Activated CD8-positive, alpha-beta memory T cell treated with anti-CD3 and anti-CD28 coated beads, Interleukin-2, amount 50 U/mL, for 24 hours (primary cell): ENCODE measurements around the gene GAPVD1.
A peak's percentile ranks its signal among the peaks of the same experiment; 100 is the strongest.
"Not testable (repeated sequence)": the region's sequence is repeated elsewhere in the genome, so short reads cannot be mapped to it uniquely, and the experiment has no call there.

Experiments
- DNase-seq: peaks from one replicate; pipeline ENCODE4 v3.0.0-alpha.2; 2020; ENCODE audit errors: extremely low read depth

GAPVD1 gene

DNA sequence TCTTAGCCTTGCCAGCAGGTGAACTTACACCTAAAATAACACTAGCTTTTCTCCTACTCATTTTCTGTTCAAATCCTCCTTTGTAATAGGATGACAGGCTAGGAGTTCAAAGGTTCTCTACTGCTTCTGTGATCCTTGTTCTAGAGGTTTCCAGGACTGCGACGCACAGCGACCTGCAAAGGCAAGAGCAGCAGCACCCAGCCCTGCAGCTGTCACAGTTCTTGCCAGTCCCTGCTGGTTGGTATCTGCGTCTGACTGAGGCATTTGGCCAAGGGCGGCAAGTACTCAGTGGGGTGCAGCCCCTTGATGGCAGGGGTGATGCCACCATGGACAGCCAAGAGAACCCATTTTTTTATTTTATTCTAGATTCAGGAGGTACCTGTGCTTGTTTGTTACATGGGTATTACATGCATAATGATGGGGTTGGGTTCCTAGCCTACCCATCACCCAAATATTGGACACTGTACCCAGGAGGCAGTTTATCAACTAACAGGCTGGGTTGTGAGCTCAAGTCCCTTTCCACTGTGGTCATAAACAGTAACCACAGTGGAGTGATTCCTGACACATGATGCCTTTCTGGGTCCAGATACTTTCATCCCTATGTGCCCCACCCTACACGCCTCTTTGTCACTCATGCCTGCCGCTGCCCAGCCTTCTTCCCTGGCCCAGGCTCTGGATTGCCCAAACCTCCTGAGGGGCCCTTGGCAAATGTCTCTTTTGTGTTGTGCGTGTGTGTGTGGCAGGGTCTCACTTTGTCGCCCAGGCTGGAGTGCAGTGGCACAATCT lies 111.0 kb downstream of the GAPVD1 start:
- no peak for DNase-seq

DNA sequence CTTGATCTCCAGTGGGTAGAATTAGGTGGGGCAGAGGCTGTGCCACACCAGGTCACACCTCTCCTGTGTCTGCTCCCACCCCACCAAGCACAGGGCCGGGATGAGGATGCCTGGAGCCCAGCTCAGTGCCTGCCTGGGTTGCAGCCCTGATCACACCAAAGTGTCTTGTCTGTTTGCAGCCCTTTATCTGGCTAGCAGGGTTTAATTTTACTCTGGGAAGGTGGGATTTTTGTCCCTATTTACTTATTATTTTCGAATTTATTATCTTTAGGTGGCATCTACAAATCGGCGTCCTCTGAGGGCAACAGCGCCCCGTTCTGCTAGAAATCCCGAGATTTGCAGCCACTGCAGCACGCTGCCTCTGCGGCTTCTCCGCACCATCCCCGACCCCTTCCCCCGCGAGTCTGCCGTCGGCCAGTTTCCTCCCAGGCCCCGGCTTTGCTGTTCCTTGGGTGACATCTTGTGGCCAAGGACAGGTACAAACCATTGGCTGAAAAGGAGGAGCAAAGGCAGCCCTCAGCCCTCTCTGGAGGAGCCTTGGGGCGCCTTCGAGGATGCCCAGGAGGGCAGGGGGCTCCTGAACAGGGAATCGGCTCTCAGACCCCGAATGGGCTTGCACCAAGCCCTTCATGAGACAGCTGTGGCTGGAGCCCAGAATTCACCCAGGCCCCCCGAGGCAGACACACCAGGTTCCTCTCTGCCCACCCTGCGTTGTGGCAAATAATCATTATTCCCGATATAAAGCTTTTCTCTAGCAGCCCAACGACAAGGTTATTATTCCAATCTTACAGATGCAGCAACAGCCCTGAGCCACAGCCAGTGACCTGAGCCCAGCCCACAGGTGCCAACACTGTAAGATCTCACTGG lies 113.0 kb downstream of the GAPVD1 start:
- DNase-seq: peak; percentile 17

DNA sequence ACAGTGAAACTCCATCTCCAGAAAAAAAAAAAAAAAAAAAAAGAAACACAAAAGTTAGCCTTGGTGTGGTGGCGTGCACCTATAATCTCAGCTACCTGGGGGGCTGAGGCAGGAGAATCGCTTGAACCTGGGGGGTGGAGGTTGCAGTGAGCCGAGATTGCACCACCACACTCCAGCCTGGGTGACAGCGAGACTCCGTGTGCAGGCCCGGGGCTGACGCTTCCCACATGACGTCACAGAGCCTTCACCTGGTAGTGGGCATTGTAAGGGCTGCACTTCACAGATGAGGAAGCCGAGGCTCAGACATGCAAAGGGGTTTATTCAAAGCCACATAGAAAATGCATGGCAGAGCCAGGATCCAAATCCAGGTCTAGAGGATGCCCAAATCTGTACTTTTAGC lies 114.2 kb downstream of the GAPVD1 start:
- DNase-seq: no peak

DNA sequence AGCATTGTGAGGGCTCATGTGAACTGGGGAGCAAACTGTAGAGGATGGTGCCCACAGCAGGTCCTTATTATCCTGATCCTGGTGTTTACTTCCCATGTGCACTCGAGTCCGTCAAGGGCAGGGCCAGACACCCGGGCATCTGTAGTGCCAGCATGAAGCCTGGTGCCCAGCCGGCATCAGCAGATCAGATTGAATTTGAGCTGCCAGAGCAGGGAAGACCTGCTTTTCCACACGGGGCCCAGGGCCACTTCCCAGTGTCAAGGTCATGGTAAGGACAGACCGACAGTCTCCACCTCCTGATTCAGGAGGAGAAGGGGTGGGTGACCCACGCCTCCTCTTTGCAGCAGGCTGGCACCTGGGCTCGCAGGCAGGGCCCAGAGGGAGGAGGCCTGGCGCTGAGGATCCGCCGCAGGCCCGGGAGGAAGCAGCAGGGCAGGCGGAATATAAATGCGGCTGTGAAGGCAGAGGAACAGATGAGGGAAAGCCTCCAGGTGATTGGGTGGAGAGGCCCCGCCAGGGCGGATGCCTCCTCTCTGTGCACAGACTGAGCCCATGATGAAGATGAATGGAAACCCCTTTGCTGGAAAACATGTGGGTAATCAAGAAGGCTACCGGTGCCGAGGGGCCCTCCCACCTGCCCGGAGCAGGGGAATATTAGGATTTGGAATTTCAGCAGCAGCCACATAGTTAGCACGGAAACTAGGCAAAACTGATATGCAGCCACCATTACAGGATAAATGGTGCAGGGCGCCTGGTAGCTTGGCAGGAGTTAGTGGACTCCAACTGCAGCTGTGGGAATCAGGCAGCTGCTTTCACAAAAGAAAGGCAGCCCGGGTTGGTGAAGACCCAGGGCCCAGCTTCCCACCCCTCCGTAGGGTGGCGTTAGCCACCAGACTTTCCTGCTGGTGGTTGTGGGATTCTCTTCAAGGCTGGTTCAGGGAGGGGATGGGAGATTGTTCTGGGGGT lies 114.9 kb downstream of the GAPVD1 start:
- no peak for DNase-seq

DNA sequence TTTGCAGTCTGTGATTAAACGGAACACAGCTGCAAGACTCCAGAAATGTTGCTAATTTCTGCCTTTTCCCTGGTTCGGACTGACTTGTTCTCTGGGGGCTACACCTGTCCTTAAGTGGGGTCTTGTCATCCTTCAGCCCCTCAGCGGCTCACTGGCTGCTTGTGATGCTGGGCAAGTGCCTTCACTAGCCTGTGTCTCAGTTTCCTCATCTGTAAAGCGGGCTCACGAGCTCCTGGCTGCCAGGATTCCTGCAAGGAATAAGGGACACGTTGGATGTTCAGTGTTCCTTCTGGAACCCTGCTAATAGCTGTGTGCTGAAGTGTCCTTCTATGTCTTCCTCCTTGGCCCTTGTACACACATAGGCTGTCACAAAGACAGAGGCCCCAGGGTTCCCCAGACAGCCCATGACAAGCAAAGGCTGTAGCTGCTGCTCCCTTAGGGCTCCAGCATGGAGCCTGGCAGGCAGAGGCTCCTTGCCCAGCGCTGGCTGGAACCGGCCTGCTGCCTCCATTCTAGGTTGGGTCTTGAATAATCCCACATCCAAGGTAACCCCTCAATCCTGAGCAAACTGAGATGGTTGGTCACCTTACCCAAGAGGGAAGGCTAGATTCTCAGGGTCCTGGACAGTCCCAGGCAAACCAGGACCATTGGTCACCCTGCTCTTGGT lies 116.1 kb downstream of the GAPVD1 start:
- DNase-seq: no peak

DNA sequence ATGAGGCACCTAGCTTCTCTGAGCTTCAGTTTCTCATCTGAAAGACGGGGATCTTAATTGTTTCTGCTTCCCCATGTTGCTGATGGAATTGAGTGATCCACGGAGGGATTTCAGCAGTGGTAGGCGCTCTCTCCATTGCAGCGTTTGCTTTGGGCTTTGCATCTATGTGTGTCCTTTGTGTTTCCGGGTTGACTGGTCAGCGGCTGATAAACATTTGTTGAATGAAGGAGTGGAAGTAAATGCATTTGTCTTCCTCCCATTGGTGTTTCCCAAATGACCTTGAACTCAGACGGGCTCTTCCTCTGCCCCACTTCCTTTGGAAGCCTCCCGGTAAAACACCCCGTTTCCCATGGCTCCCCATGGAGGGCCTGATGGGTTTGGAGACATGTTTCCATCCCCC lies 117.2 kb downstream of the GAPVD1 start:
- no peak for DNase-seq

DNA sequence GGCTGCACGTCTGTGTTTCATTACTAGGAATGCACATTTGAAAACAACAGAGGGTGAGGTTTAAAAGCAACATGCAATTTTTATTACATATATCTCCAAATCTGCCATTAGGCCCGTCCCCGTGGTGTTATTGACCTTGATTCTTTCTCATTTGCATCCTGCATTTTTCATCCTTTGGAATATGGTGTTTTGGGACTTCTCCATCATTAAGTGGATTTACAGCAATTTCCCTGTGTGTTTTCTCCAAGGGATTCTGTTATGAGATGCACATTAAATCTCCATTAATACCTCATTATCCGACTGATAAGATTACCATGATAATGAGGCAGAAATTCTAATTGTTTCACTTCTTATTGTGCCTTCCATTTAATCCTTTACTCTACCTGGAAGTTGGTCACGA lies 117.6 kb downstream of the GAPVD1 start:
- DNase-seq: no peak

DNA sequence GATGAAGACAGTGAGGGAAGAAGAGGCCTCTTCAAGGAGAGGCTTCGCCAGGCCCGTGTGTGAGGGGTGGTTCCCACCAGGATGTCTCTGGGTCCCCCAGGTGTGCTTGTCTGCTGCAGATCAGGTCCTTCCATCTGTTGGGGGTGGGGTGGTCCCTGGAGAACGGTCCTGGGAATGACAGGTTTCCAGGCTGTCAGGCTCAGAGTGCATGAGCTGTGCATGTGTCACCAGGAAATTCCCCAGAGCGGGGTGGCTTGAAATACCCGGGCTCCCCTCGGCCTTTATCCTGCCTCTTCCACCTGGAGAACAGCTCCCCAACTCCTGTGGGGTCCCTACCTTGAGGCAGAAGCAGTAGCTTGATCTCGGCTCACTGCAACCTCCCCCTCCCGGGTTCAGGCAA lies 118.8 kb downstream of the GAPVD1 start:
- no peak for DNase-seq

DNA sequence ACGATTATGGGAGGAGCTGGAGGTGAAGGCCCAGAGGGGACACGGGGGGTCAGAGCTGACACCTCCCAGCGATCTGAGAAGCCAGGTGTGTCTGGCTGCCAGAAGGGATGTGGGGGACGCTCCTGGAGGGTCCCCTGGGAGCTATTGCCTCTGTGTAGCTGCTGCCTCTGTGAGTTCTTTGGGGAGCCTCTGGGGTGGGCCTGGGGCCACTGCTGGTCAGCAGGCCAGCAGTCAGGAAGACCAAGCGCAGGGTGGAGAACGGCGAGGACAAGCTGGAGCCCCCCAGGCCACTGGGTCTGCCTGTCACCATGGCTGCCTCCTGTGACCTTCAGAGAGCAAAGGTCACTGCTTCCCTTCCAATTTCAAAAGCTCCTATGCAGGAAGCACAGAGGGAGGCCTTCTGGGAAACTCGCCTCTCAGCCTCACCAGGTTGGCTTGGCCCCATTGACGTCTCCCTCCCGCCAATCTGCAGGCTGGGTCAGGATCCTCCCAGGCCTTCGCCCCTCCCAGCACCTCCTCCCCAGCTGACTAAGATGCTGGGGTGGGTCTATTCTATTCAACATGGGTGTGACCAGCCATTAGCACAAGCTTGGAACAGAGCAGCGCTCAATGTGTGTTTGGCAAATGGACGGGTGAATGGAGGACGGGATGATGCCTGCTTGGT lies 126.4 kb downstream of the GAPVD1 start:
- no peak for DNase-seq

DNA sequence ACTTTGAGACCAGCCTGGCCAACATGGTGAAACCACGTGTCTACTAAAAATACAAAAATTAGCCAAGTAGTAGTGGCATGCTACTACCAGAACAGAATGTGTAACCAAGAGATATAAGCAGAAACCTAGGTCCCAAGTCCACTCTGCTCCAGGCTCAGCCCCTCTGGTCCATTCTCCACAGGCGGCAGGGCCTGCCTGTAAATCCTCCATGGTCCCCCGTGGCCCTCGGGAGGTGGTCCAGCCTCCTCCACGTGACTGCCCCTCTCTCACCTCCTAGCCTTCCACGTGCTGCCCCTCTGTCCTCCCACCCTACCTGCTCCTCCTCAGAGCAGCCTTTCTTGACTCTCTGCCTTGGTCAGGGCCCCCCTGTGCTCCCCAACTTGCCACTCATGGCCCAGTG lies 127.4 kb downstream of the GAPVD1 start:
- no peak for DNase-seq

DNA sequence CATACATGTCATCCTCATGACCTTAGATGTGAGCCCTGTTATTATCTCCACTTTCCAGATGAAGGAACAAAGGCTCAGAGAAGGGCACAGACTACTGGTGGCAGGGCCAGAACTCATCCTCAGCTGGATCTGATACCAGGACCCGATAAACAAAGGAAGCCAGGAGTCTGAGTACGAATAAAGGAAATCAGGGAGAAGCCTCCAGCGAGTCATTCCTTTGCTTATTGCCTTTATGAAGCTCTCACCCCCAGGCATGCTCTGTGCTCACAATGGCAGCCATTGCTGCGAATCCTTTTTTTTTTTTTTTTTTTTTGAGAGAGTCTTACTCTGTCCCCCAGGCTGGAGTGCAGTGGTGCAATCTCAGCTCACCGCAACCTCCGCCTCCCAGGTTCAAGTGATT lies 130.1 kb downstream of the GAPVD1 start:
- no peak for DNase-seq

DNA sequence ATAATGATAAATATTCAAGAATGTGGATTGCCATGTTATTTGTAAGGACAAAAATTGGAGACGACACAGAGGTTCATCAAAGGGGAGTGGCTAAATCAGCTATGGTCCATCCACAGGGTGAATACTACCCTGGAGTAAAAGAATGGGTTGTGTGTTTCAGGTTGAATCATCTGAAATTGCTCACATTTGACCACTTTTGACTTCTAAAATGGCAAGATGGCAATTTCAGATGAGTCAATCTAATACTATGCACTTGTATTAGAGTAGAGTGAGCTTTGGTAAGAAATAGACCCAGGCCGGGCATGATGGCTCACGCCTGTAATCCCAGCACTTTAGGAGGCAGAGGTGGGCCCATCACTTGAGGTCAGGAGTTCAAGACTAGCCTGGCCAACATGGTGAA lies 131.8 kb downstream of the GAPVD1 start:
- no peak for DNase-seq

DNA sequence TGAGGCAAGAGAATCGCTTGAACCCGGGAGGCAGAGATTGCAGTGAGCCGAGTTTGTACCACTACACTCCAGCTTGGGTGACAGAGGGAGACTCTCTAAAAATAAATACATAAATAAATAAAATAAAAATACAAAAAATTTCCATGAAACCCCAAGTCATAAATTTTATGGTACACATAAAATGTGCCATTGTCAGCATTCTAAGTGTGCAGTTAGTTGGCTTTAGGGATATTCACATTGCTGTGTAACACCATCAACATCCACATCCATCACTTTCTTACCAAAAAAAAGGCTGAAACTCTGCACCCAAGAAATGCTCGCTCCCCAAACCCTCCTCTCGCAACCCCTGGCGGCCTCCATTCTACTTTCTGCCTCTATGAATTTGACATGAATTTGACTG lies 135.2 kb downstream of the GAPVD1 start:
- DNase-seq: no peak

DNA sequence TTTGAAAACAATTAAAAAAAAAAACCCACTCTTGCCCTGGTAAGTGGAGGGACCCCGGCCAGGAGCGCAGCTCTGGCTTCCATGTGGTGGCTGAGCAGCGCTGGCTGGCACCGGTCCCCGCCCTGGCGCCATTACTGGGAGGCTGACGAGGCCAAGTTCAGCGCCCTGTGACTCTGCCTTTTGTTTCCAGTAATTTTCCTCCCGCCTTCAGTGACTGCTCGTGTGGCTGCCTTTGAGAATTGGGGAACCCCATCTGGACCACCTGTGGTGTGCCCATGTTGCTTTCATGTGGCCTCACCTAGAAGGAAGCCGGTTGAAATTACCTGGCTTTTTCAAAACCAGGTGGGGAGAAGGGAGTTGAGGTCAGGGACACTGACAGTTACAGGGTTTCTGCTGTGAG lies 136.1 kb downstream of the GAPVD1 start:
- DNase-seq: no peak

DNA sequence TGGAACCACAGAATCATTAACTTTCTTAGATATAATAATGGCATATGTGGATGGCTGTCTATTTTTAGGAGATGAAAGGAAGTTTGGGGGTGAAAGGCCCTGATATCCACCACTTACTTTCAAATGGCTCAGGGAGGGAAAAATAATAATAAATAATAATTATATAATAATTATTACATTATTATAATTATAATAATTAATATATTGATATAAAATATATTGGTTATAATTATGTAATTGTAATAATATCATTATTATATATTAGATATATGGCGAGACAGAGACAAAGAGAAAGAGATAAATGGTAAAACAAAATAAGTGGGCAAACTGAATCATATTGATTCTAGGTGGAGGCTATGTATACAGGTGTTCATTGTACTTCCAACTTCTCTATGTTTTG lies 136.6 kb downstream of the GAPVD1 start:
- DNase-seq: no peak

DNA sequence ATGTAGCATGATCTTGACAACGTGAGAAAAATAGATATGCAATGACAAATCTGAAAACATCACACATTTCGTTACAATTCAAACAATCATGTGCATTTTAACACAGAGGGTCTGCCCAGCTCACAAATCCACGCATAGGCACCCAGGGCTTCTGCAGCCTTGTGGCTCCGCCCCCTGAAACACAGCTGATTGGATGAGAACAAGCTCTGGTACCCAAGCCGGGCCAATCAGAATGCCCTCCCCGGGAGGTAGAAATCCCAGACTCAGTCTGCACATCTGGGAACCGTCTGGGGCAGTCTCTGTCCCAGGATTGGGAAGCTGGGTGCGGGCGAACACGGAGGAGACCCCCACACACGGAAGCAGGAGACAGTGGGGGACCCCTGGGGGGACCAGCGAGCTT lies 137.5 kb downstream of the GAPVD1 start:
- no peak for DNase-seq

DNA sequence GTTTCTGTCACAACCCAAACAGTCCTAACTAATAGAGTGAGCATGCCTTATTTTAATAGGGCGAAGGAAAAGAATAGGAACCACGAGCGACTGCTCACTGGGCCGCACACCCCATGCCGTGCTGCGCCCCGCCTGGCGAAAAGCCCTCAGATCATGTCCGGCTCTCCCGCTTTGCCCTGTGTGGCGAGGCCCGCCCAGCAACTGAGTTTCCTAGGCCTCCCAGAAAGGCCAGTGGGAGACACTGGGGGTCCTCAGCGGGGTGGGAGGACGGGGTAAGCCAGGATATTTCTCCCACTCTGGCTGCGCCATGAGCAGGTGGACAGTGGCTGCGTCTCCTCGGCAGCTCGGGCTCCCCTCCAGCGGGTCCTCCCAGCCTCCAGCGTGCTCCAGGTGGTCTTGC lies 138.0 kb downstream of the GAPVD1 start:
- no peak for DNase-seq

DNA sequence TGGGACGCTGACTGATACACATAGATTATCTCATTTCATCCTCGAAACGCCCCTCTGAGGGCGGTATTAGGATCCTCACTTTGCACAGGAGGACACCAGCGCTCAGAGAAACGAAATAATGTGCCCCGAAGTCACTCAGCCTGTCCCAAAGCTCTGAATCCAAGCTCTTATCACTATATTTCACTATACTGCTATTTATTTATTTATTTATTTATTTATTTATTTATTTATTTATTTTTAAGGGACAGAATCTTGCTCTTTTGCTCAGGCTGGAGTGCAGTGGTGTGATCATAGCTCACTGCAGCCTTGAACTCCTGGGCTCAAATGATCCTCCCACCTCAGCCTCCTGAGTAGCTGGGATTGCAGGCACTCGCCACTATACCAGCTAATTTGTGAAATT lies 138.6 kb downstream of the GAPVD1 start:
- DNase-seq: not testable (repeated sequence)

DNA sequence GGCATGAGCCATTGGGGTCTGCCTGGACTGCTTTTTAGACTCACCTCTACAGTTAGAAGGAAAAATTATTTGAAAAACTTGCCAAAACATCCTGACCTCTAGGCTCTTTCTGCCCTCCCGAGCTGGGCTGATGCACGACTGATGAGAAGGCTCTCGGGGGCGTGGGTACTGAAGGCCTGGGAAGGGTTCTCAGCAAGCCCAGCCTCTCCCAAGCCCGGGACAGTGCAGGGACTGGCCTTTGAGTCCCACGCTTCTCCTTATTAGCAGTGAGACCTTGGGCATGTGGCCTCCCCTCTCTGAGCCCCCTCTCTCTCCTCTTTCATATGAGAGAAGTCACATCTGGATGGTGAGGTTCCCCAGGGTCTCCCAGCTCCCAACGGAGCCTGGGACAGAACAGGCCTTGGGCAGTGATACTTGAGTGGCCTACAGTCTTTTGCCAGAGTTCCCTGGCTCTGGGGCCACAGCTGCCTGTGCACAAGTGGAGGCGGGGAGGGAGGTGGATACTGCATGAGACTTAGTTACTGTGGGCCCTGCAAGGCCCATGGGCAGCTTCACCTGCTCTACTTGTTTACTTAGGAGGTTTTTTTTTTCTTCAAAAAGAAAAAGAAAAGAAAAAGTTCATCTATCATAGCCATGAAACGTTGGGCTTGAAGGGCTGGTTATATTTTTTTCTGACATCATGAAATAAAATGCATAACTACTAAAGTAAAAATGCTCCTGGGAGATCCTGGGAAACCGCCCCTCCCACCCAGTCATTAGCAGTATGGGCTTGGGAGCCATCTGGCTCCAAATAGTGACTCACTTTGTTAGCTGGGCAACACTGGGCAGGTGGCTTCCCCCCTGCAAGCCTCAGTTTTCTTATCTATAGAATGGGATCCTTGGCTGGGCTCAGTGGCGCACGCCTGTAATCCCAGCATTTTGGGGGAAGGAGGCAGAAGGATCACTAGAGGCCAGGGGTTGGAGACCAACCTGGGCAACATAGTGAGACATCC lies 139.4 kb downstream of the GAPVD1 start:
- no peak for DNase-seq

DNA sequence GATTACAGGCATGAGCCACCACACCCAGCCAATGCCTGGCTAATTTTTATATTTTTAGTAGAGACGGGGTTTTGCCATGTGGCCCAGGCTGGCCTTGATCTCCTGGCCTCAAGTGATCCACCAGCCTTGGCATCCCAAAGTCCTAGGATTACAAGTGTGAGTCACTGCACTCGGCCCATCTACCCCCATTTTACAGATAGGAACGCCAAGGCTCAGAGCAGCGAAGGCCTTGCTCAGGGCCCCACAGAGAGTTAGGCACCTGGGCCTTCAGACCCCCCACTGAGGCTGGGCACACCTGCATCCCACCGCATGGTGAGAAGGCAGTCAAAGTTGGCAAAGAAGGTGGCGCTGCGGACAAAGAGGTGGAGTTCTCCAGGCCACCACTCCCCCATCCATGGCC lies 143.1 kb downstream of the GAPVD1 start:
- no peak for DNase-seq
